Common myeloid progenitor, CD34-positive (primary cell): Measurements from ENCODE around the gene BNIP5. TPM values are rescaled to one million over a fixed set of nuclear protein-coding genes. Genes with fewer than 3 reads are reported as not detected.

ENCODE experiments used
- CTCF ChIA-PET: fragments of 350-600 bp; sonication (Branson Sonifier 250); formaldehyde crosslinking; loops from one replicate; lab custom pipeline; 2021; ENCODE audit warnings: antibody characterized with exemption; lab: Charles Lee
- POLR2A ChIA-PET: fragments of 350-600 bp; sonication (Branson Sonifier 250); formaldehyde crosslinking; loops from one replicate; lab custom pipeline; 2021; ENCODE audit warnings: antibody characterized with exemption; lab: Charles Lee
- DNase-seq, 3 donors: peaks; one replicate each; pipeline versions ENCODE4 v3.0.0 to v3.0.0-alpha.2; 2013
- H3K27ac ChIP-seq, 2 experiments: 1 replicate in 1 of 2; 2 replicates in 1 of 2; pipeline ENCODE4 v1.7.0; 2013; ENCODE audit warnings: inconsistent platforms in 2 of 2, low read length in 2 of 2, mild to moderate bottlenecking in 2 of 2, low read depth in 1 of 2, moderate library complexity in 1 of 2; ENCODE audit not compliant: severe bottlenecking in 2 of 2, insufficient read depth in 1 of 2, poor library complexity in 1 of 2
- H3K27me3 ChIP-seq, 5 experiments: replicated peaks in 2 of 5; 1 replicate in 3 of 5; 2 replicates in 2 of 5; pipeline versions ENCODE4 v1.6.1 to v1.7.0; 2013; ENCODE audit warnings: low read length in 4 of 5, mild to moderate bottlenecking in 2 of 5, moderate library complexity in 2 of 5, inconsistent platforms in 1 of 5; ENCODE audit not compliant: insufficient read depth in 5 of 5, control insufficient read depth in 4 of 5
- H3K36me3 ChIP-seq, 4 experiments: 1 replicate in 2 of 4; 2 replicates in 2 of 4; pipeline versions ENCODE4 v1.6.1 to v1.7.0; 2013; ENCODE audit warnings: low read length in 3 of 4, control low read depth in 1 of 4, mild to moderate bottlenecking in 1 of 4; ENCODE audit not compliant: control insufficient read depth in 4 of 4, insufficient read depth in 4 of 4
- H3K4me1 ChIP-seq, 4 experiments: 1 replicate in 3 of 4; 2 replicates in 1 of 4; pipeline versions ENCODE4 v1.6.1 to v1.7.1; 2013; ENCODE audit warnings: low read length in 3 of 4, mild to moderate bottlenecking in 3 of 4, control low read depth in 1 of 4, inconsistent platforms in 1 of 4, moderate library complexity in 1 of 4; ENCODE audit not compliant: control insufficient read depth in 4 of 4, insufficient read depth in 4 of 4; ENCODE audit errors: control extremely low read depth in 1 of 4
- H3K4me3 ChIP-seq, 7 experiments: 1 replicate in 4 of 7; 2 replicates in 3 of 7; pipeline versions ENCODE4 v1.5.1 to v1.7.0; 2013; ENCODE audit warnings: mild to moderate bottlenecking in 7 of 7, low read length in 6 of 7, moderate library complexity in 6 of 7, inconsistent platforms in 2 of 7, low read depth in 2 of 7, control low read depth in 1 of 7; ENCODE audit not compliant: insufficient read depth in 4 of 7, control insufficient read depth in 1 of 7; ENCODE audit errors: extremely low read depth in 1 of 7
- H3K9me3 ChIP-seq, 5 experiments: 1 replicate in 4 of 5; 2 replicates in 1 of 5; pipeline versions ENCODE4 v1.6.1 to v1.7.1; 2013; ENCODE audit warnings: low read length in 4 of 5, mild to moderate bottlenecking in 2 of 5, inconsistent platforms in 1 of 5, low read depth in 1 of 5, moderate library complexity in 1 of 5; ENCODE audit not compliant: control insufficient read depth in 4 of 5, insufficient read depth in 2 of 5; ENCODE audit errors: control extremely low read depth in 1 of 5
- WGBS: methylation state at CpG from one replicate; pipeline ENCODE4 v1.1.5; 2013; ENCODE audit not compliant: insufficient coverage; 5-methylcytosine and 5-hydroxymethylcytosine counted together
- polyA plus RNA-seq: library from polyadenylated mRNA; unstranded; fragments of 120-200 nt; gene quantifications from one replicate; pipeline ENCODE4 v1.2.1, GENCODE V29; 2013

BNIP5 gene
- polyA plus RNA-seq = not detected

GRCh38 chr6:36336779-36337241 lies at the start of gene BNIP5:
TSS of gene BNIP5 (minus strand) at chr6:36336888. CDS start at chr6:36330690, 6,198 bp downstream.
- peaks cover 0 to 5% (median 1%) of the 10 kb centered on the region in 4 experiments for H3K4me1 ChIP-seq
- no peak within 1 kb of the TSS for H3K27ac ChIP-seq
- CTCF ChIA-PET = interaction anchor here (0.8 to 1.3 kb wide), 3 partner anchors 30 to 36 kb away, joined by 3 read pairs; no protein-coding TSS in a partner anchor
- peak in 2 of 3 donors; percentile 56 to 57 for DNase-seq
- no peaks in the 10 kb centered on the region for H3K9me3 ChIP-seq
- peaks cover 0 to 22% (median 19%) of the 10 kb centered on the region in 5 experiments for H3K27me3 ChIP-seq
- WGBS = 67% methylated on average over 2 of the region's 3 CpGs
- POLR2A ChIA-PET = no interaction called here
- no peaks in the 10 kb centered on the region for H3K36me3 ChIP-seq
- no peak within 1 kb of the TSS for H3K4me3 ChIP-seq

- ChIA-PET POLR2A (no interaction called here), CTCF (interaction anchor here (1.0 kb wide), 1 partner anchor 10 kb away, joined by 4 read pairs; no protein-coding TSS in a partner anchor)
- no peak overlapping the region for H3K4me3 ChIP-seq
- no peak for DNase-seq
- no peaks in the 10 kb centered on the region for H3K9me3 ChIP-seq
- peaks cover 3 to 37% (median 23%) of the 10 kb centered on the region in 5 experiments for H3K27me3 ChIP-seq
- H3K36me3 ChIP-seq = no peaks in the 10 kb centered on the region
- H3K27ac ChIP-seq = no peak overlapping the region
- peaks cover 6 to 20% (median 18%) of the 10 kb centered on the region in 4 experiments for H3K4me1 ChIP-seq
- 57% methylated on average over 1 of the region's 2 CpGs for WGBS
These were observed 47.4 kb upstream of the BNIP5 start for GRCh38 chr6:36384095-36384494.

- ChIA-PET CTCF (no interaction called here), POLR2A (no interaction called here)
- Histone ChIP-seq H3K9me3 (no peaks in the 10 kb centered on the region), H3K36me3 (no peaks in the 10 kb centered on the region), H3K4me1 (peaks cover 6 to 20% (median 18%) of the 10 kb centered on the region in 4 experiments), H3K27me3 (peaks cover 3 to 33% (median 18%) of the 10 kb centered on the region in 5 experiments), H3K27ac (no peak overlapping the region), H3K4me3 (no peak overlapping the region)
- DNase-seq = no peak
- 93% methylated on average over 2 of the region's 2 CpGs for WGBS
These were observed 46.9 kb upstream of the BNIP5 start for GRCh38 chr6:36383606-36384005.

DNA sequence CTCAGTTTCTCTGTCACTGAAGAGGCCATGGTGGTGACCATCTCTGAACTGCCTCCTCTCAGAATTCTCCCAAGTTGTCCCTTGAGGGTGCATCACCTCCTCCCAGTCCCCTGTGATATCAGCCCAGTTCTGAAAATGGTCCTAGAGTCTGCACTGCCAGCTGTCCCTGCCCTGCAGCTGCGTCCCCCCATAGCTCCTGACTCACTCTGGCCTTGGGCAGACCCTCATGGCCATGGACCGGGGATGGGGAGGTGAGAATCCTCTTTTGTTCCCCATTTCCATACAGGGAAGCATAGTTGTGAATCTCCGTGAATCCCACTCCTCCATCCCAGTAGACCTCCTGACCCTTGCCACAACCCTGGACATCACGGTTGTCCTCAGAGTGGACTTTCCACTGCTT lies 46.3 kb upstream of the BNIP5 start:
- no peak overlapping the region for H3K27ac ChIP-seq
- CTCF ChIA-PET = interaction anchor here (0.7 kb wide), 1 partner anchor 25 kb away, joined by 3 read pairs; no protein-coding TSS in a partner anchor
- peaks cover 6 to 17% (median 15%) of the 10 kb centered on the region in 4 experiments for H3K4me1 ChIP-seq
- H3K4me3 ChIP-seq = no peak overlapping the region
- no peaks in the 10 kb centered on the region for H3K9me3 ChIP-seq
- peaks cover 0 to 28% (median 12%) of the 10 kb centered on the region in 5 experiments for H3K27me3 ChIP-seq
- no peak for DNase-seq
- 63% methylated on average over 3 of the region's 4 CpGs for WGBS
- no peaks in the 10 kb centered on the region for H3K36me3 ChIP-seq
- POLR2A ChIA-PET = interaction anchor here (0.5 kb wide), 1 partner anchor 115 kb away, joined by 3 read pairs; no protein-coding TSS in a partner anchor

- Histone ChIP-seq H3K4me3 (no peak overlapping the region), H3K9me3 (no peaks in the 10 kb centered on the region), H3K36me3 (no peaks in the 10 kb centered on the region), H3K27me3 (peaks cover 0 to 16% (median 2%) of the 10 kb centered on the region in 5 experiments), H3K4me1 (peaks cover 3 to 4% (median 4%) of the 10 kb centered on the region in 4 experiments), H3K27ac (no peak overlapping the region)
- no peak for DNase-seq
- ChIA-PET CTCF (interaction anchor here (1.4 kb wide), 1 partner anchor 17 kb away, joined by 3 read pairs; no protein-coding TSS in a partner anchor), POLR2A (no interaction called here)
- 95% methylated on average over 3 of the region's 9 CpGs for WGBS
These were observed 45.1 kb upstream of the BNIP5 start for GRCh38 chr6:36381502-36382389.

- Histone ChIP-seq H3K36me3 (no peaks in the 10 kb centered on the region), H3K27ac (no peak overlapping the region), H3K4me3 (no peak overlapping the region), H3K27me3 (peaks cover 0 to 7% (median 0%) of the 10 kb centered on the region in 5 experiments), H3K9me3 (no peaks in the 10 kb centered on the region), H3K4me1 (no peaks in the 10 kb centered on the region)
- no peak for DNase-seq
- 93% methylated on average over 4 of the region's 4 CpGs for WGBS
- ChIA-PET CTCF (no interaction called here), POLR2A (no interaction called here)
These were observed 43.5 kb upstream of the BNIP5 start for GRCh38 chr6:36380166-36380565.

DNA sequence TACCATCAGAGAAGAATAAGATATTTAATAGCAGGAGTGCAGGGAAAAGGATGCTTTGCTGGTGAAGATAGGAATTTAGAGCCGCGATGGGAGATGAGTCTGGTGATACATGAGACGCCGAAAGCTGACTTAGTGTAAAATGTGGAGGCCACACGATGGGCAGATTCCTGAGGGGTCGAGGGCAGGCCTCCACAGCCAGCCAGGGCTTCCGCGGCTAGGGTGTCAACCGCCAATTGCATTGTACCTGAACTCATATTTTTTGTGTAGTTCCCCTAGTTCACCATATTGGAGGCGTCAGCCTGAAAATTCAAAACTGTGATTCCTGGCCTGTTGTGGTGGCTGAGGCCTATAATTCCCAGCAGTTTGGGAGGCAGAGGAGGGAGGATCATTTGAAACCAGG lies 42.2 kb upstream of the BNIP5 start:
- H3K27me3 ChIP-seq = peaks cover 0 to 11% (median 0%) of the 10 kb centered on the region in 5 experiments
- ChIA-PET CTCF (no interaction called here), POLR2A (no interaction called here)
- H3K9me3 ChIP-seq = no peaks in the 10 kb centered on the region
- H3K27ac ChIP-seq = no peak overlapping the region
- no peak overlapping the region for H3K4me3 ChIP-seq
- DNase-seq = no peak
- whole genome bisulfite sequencing = 93% methylated on average over 9 of the region's 10 CpGs
- no peaks in the 10 kb centered on the region for H3K4me1 ChIP-seq
- no peaks in the 10 kb centered on the region for H3K36me3 ChIP-seq
